SH-SY5Y (cell line): ENCODE data around the gene KLK3.

ENCODE experiments used
- GATA2 ChIP-seq: IDR thresholded peaks from 2 replicates; pipeline ENCODE4 v1.6.1; 2011; ENCODE audit warnings: mild to moderate bottlenecking, low read depth, low read length
- GATA3 ChIP-seq: IDR thresholded peaks from 2 replicates; pipeline ENCODE4 v1.6.1; 2011; ENCODE audit warnings: low read depth, mild to moderate bottlenecking, low read length, moderate library complexity

Gene KLK3

GRCh38 chr19:50869479-50869878 is 14.8 kb downstream of the KLK3 start:
- no peak for TF ChIP-seq GATA2
- TF ChIP-seq GATA3, result no peak

DNA sequence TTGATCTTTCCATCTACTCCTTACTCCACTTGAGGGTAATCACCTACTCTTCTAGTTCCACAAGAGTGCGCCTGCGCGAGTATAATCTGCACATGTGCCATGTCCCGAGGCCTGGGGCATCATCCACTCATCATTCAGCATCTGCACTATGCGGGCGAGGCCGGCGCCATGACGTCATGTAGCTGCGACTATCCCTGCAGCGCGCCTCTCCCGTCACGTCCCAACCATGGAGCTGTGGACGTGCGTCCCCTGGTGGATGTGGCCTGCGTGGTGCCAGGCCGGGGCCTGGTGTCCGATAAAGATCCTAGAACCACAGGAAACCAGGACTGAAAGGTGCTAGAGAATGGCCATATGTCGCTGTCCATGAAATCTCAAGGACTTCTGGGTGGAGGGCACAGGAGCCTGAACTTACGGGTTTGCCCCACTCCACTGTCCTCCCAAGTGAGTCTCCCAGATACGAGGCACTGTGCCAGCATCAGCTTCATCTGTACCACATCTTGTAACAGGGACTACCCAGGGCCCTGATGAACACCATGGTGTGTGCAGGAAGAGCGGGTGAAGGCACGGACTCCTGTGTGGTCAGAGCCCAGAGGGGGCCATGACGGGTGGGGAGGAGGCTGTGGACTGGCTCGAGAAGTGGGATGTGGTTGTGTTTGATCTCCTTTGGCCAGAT is 15.8 kb downstream of the KLK3 start:
- no peak for TF ChIP-seq GATA3
- no peak for TF ChIP-seq GATA2

- TF ChIP-seq GATA3, result no peak
- no peak for TF ChIP-seq GATA2
Observed at GRCh38 chr19:50873056-50873455, 18.3 kb downstream of the KLK3 start, which contains the start of gene KLK2. TSS of gene KLK2 (plus strand) at chr19:50873439. CDS start at chr19:50873474, 35 bp downstream.

- TF ChIP-seq GATA3 (no peak), GATA2 (no peak)
Observed at GRCh38 chr19:50874211-50874610, 19.5 kb downstream of the KLK3 start.

DNA sequence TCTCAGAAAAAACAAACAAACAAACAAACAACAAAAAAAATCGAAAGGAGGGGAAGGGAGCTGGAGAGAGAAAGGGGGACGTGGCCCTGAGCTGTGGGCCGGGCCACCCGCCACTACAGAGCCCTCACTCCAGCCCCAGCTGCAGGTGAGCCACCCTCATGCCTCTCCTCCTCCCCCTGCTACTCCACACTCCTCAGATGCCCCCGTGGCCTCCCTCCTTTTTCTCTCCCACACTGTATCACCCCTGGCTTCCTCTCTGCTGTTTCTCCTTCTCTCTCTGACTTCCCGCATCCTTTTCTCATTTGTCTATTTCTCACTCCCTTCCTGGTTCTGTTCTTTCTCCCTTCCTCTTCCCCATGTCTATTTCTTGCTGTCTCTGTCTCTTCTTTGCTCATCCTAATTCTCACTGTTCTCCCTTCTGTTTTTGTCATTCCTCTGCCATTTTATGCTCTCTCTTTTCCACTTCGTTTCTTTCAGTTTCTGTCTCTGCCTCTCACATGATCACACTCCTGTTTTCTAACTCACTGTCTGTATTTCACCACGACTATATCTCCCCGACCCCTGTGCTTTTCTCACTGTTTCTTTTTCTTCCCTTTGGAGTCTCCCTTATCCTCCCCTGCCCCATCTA is 21.2 kb downstream of the KLK3 start:
- no peak for TF ChIP-seq GATA2
- no peak for TF ChIP-seq GATA3

- no peak for TF ChIP-seq GATA3
- TF ChIP-seq GATA2, result no peak
Observed at GRCh38 chr19:50876456-50876855, 21.7 kb downstream of the KLK3 start.

GRCh38 chr19:50877338-50877737 is 22.6 kb downstream of the KLK3 start:
- TF ChIP-seq GATA3, result no peak
- TF ChIP-seq GATA2, result no peak

- TF ChIP-seq GATA3, result no peak
Observed at GRCh38 chr19:50878851-50879250, 24.1 kb downstream of the KLK3 start.

DNA sequence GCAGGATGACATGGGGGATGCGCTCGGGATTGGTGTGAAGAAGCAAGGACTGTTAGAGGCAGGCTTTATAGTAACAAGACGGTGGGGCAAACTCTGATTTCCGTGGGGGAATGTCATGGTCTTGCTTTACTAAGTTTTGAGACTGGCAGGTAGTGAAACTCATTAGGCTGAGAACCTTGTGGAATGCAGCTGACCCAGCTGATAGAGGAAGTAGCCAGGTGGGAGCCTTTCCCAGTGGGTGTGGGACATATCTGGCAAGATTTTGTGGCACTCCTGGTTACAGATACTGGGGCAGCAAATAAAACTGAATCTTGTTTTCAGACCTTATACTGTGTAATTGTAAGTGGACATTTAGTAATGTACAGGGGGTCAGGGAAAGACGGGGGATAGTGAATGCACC is 25.5 kb downstream of the KLK3 start:
- TF ChIP-seq GATA2, result no peak

GRCh38 chr19:50882188-50882587 is 27.5 kb downstream of the KLK3 start:
- TF ChIP-seq GATA3 (no peak), GATA2 (no peak)

GRCh38 chr19:50889638-50890037 is 34.9 kb downstream of the KLK3 start:
- no peak for TF ChIP-seq GATA3
- no peak for TF ChIP-seq GATA2

DNA sequence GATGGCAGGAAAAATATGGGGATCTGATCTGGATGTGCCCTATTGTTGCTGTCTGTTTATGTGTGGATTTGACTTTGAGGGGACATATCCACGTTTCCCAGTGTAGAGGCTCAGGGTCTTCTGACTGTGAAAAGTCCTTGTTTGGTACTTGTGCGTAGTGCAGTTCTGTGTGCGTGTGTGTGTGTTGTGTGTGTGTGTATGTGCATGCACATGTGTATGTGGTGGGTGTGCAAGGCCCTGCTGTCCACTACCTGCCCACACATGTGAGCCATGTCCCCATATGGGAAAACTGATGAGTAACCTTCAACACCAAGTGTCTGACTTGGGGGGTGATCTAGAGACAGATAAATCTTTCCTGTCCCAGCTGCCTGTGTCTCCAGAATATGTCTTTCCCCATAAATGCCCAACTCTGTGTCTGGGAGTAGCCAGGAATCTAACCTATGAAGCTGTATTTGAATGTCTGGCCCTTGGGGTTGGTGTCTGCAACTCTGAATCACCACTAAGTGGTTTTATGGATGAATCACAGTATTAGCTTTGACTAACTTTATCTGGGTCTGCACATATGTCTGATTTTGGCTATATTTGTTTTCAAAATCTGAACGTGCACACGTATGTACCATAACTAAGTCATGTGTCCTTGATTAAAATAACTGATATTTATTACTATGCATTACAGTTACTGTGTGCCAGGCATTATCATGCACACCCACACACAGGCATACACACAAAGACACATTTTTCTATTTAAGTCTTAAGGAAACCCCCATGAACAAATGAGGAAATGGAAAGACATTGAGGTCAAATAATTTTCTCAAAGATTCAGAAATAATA is 35.9 kb downstream of the KLK3 start:
- TF ChIP-seq GATA3, result no peak

DNA sequence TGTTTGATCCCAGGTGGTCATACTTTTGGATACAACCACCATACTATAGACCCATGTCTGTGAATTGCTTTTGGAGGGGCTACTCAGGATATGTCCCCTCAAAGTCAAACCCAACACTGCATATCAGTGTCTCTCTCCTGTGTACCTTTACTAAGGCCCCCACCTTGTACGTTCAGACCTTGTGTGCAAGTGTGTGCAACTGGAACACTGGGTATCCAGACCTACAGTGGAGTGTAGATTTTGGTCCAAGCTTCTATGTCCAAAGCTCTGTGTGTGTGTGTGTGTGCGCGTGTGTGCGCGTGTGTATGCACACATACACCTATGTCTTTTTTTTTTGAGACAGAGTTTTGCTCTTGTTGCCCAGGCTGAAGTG is 36.5 kb downstream of the KLK3 start:
- TF ChIP-seq GATA2, result no peak
- no peak for TF ChIP-seq GATA3

GRCh38 chr19:50893047-50893736 is 38.5 kb downstream of the KLK3 start:
- no peak for TF ChIP-seq GATA3
- no peak for TF ChIP-seq GATA2
